Measurements from ENCODE around the gene ZC3H11A.
A peak's percentile ranks its signal among the peaks of the same experiment; 100 is the strongest.

Gene ZC3H11A

GRCh38 chr1:203797216-203797615, 1.8 kb downstream of the ZC3H11A start:
- H3K4me3 ChIP-seq (replicated peaks; ENCODE audit: low read depth, low read length): peak overlapping the region; percentile 79
- no peak for TF ChIP-seq CTCF (IDR thresholded peaks at IDR 0.05; ENCODE audit: low read length, missing control alignments)
- no peak for DNase-seq (ENCODE audit: low read depth)

- no peak for DNase-seq (ENCODE audit: low read depth)
- no peak for TF ChIP-seq CTCF (IDR thresholded peaks at IDR 0.05; ENCODE audit: low read length, missing control alignments)
- no peak overlapping the region for H3K4me3 ChIP-seq (replicated peaks; ENCODE audit: low read depth, low read length)
Observed at GRCh38 chr1:203797948-203798655, 2.7 kb downstream of the ZC3H11A start.

GRCh38 chr1:203799157-203799556, 3.7 kb downstream of the ZC3H11A start:
- no peak overlapping the region for H3K4me3 ChIP-seq (replicated peaks; ENCODE audit: low read depth, low read length)
- TF ChIP-seq CTCF (IDR thresholded peaks at IDR 0.05; ENCODE audit: low read length, missing control alignments): no peak
- DNase-seq (ENCODE audit: low read depth): no peak

GRCh38 chr1:203799971-203800370, 4.5 kb downstream of the ZC3H11A start:
- no peak for DNase-seq (ENCODE audit: low read depth)
- TF ChIP-seq CTCF (IDR thresholded peaks at IDR 0.05; ENCODE audit: low read length, missing control alignments): no peak
- H3K4me3 ChIP-seq (replicated peaks; ENCODE audit: low read depth, low read length): no peak overlapping the region

- DNase-seq (ENCODE audit: low read depth): no peak
- no peak overlapping the region for H3K4me3 ChIP-seq (replicated peaks; ENCODE audit: low read depth, low read length)
- no peak for TF ChIP-seq CTCF (IDR thresholded peaks at IDR 0.05; ENCODE audit: low read length, missing control alignments)
Observed at GRCh38 chr1:203805689-203806088, 10.3 kb downstream of the ZC3H11A start.

GRCh38 chr1:203807196-203807595, 11.8 kb downstream of the ZC3H11A start:
- DNase-seq (ENCODE audit: low read depth): peak; percentile 27
- H3K4me3 ChIP-seq (replicated peaks; ENCODE audit: low read depth, low read length): no peak overlapping the region
- no peak for TF ChIP-seq CTCF (IDR thresholded peaks at IDR 0.05; ENCODE audit: low read length, missing control alignments)

Measured in fibroblast of pulmonary artery (primary cell).